Endodermal cell (in vitro differentiated cells): ENCODE data around the gene NOA1. TPM values are rescaled to one million over a fixed set of nuclear protein-coding genes. Genes with fewer than 3 reads are reported as not detected.

Source experiments
- DNase-seq: peaks from one replicate; pipeline ENCODE4 v3.0.0-alpha.2; 2017
- H3K27ac ChIP-seq: 2 replicates; pipeline ENCODE4 v1.5.1; 2013; ENCODE audit warnings: mild to moderate bottlenecking, low read depth, low read length, moderate library complexity
- H3K27me3 ChIP-seq: 2 replicates; pipeline ENCODE4 v1.6.1; 2013; ENCODE audit warnings: mild to moderate bottlenecking, low read length, moderate library complexity; ENCODE audit not compliant: insufficient read depth, control insufficient read depth, poor library complexity, severe bottlenecking
- H3K36me3 ChIP-seq: 2 replicates; pipeline ENCODE4 v1.7.0; 2013; ENCODE audit warnings: mild to moderate bottlenecking, low read length, moderate library complexity; ENCODE audit not compliant: control insufficient read depth, insufficient read depth
- H3K4me1 ChIP-seq: one replicate; pipeline ENCODE4 v1.7.0; 2013; ENCODE audit warnings: low read length; ENCODE audit not compliant: control insufficient read depth, insufficient read depth
- H3K4me3 ChIP-seq: 2 replicates; pipeline ENCODE4 v1.5.1; 2013; ENCODE audit warnings: mild to moderate bottlenecking, low read length, moderate library complexity
- H3K9ac ChIP-seq: 2 replicates; pipeline ENCODE4 v1.6.1; 2013; ENCODE audit warnings: mild to moderate bottlenecking, low read length, moderate library complexity; ENCODE audit not compliant: poor library complexity, severe bottlenecking; ENCODE audit errors: extremely low read depth
- H3K9me3 ChIP-seq: 2 replicates; pipeline ENCODE4 v1.6.1; 2013; ENCODE audit warnings: mild to moderate bottlenecking, low read length, moderate library complexity; ENCODE audit not compliant: control insufficient read depth
- H3K27ac Mint-ChIP-seq: 2 replicates; pipeline ENCODE4 v1.8.0; 2020; ENCODE audit warnings: mixed read lengths
- H3K27me3 Mint-ChIP-seq: 2 replicates; pipeline ENCODE4 v1.8.0; 2021; ENCODE audit warnings: mild to moderate bottlenecking, mixed read lengths; ENCODE audit not compliant: insufficient read depth
- H3K36me3 Mint-ChIP-seq: 2 replicates; pipeline ENCODE4 v1.8.0; 2020; ENCODE audit warnings: low read depth, mixed read lengths
- H3K4me1 Mint-ChIP-seq: 2 replicates; pipeline ENCODE4 v1.8.0; 2020; ENCODE audit warnings: mixed read lengths
- H3K4me3 Mint-ChIP-seq: 2 replicates; pipeline ENCODE4 v1.8.0; 2020; ENCODE audit warnings: mild to moderate bottlenecking, moderate library complexity, mixed read lengths
- H3K9me3 Mint-ChIP-seq: 2 replicates; pipeline ENCODE4 v1.8.0; 2020; ENCODE audit warnings: mild to moderate bottlenecking, mixed read lengths
- WGBS, 2 experiments: methylation state at CpG; one replicate each; pipeline versions ENCODE4 v1.1.5 to v1.1.7; 2013; ENCODE audit warnings: missing lambda C conversion rate in 2 of 2, mixed read lengths in 1 of 2; ENCODE audit not compliant: insufficient coverage in 1 of 2, insufficient read length in 1 of 2; 5-methylcytosine and 5-hydroxymethylcytosine counted together
- total RNA-seq, 2 donors: library from RNA; stranded (reverse); fragmentation: NEBNext Ultra II Directional in 1 of 2; extraction: Animal tissue kit (Norgen Biotek cat#: 25700) in 1 of 2; gene quantifications; 2 replicates in 1 of 2; 3 replicates in 1 of 2; pipeline ENCODE4 v1.2.1, GENCODE V29; 2021
- TF ChIP-seq, protein P1 (sequence below): fragments of 200-600 bp; sonication (generic); conservative IDR thresholded peaks from 2 replicates; pipeline ENCODE4 v1.5.0; 2021; ENCODE audit warnings: antibody characterized with exemption, mild to moderate bottlenecking

The NOA1 gene
- total RNA-seq, 2 donors from 2014 or later: 17.8 to 20.7 TPM

DNA sequence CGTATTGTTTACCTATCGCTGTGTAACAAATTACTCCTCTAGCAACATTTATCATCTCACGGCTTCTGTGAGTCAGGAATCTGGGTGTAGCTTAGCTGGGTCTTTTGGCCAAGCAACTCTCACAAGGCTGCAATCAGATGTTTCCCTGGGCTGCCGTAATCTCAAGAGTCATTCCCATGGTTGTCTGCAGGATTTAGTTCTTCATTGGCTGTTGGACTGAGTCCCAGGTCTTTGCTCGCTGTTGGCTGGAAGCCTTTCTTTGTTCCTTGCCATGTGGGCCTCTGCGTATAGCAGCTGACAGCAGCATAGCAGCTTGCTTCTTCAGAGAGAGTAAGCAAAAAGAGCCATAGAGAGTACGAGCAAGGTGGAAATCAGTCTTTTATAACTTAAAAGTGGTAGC, 18.1 kb upstream of the NOA1 start:
- Histone ChIP-seq H3K27ac (no peak overlapping the region), H3K9me3 (no peaks in the 10 kb centered on the region), H3K9ac (no peak overlapping the region), H3K4me1 (no peaks in the 10 kb centered on the region), H3K27me3 (no peaks in the 10 kb centered on the region), H3K4me3 (no peak overlapping the region), H3K36me3 (peaks cover 77% of the 10 kb centered on the region)
- Mint-ChIP-seq H3K4me3 (no peak overlapping the region), H3K36me3 (peaks cover 61% of the 10 kb centered on the region), H3K4me1 (peaks cover 16% of the 10 kb centered on the region), H3K27ac (no peak overlapping the region), H3K9me3 (no peaks in the 10 kb centered on the region), H3K27me3 (no peaks in the 10 kb centered on the region)
- 96 to 98% methylated on average over 6 to 7 of the region's 7 CpGs for WGBS, 2 experiments
- TF ChIP-seq, protein P1, sequence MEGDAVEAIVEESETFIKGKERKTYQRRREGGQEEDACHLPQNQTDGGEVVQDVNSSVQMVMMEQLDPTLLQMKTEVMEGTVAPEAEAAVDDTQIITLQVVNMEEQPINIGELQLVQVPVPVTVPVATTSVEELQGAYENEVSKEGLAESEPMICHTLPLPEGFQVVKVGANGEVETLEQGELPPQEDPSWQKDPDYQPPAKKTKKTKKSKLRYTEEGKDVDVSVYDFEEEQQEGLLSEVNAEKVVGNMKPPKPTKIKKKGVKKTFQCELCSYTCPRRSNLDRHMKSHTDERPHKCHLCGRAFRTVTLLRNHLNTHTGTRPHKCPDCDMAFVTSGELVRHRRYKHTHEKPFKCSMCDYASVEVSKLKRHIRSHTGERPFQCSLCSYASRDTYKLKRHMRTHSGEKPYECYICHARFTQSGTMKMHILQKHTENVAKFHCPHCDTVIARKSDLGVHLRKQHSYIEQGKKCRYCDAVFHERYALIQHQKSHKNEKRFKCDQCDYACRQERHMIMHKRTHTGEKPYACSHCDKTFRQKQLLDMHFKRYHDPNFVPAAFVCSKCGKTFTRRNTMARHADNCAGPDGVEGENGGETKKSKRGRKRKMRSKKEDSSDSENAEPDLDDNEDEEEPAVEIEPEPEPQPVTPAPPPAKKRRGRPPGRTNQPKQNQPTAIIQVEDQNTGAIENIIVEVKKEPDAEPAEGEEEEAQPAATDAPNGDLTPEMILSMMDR: no peak
- DNase-seq: no peak

DNA sequence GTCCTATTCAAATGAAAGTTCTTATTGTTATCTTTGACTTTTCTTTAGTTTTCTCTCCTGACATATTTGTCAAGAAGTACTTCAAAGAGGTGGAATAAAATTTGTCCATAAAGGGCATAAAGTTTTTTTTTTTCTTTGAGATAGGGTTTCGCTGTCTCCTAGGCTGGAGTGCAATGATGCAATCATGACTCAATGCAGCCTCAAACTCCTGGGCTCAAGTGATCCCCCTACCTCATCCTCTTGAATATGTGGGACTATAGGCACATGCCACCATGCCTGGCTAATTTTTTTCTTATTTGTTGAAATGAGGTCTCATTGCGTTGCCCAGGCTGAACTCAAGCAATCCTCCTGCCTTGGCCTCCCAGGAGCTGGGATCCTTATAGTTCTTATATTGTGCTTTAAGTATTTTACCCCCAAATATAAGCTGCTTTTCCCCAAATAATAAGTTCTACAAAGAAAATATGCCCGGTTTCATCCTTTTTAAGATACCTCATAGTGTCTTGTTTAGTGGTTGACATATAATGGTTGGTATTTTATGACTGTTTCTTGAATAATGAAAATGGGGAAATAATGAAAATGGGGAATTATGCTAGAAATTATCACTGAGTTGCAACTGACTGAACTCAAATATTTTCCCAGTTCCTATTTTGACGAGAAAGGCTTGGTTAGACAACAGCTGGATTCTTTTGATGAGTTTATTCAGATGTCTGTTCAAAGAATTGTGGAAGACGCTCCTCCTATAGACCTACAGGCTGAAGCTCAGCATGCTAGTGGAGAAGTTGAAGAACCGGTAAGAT, 12.9 kb upstream of the NOA1 start:
- H3K9ac ChIP-seq: no peak overlapping the region
- no peaks in the 10 kb centered on the region for H3K4me1 ChIP-seq
- H3K4me3 Mint-ChIP-seq: no peak overlapping the region
- peaks cover 16% of the 10 kb centered on the region for H3K4me1 Mint-ChIP-seq
- H3K27me3 ChIP-seq: no peaks in the 10 kb centered on the region
- H3K27ac ChIP-seq: no peak overlapping the region
- H3K36me3 Mint-ChIP-seq: peaks cover 66% of the 10 kb centered on the region
- TF ChIP-seq, protein P1: no peak
- no peak for DNase-seq
- WGBS, 2 experiments: 93 to 100% methylated on average over 3 to 6 of the region's 6 CpGs
- peaks cover 70% of the 10 kb centered on the region for H3K36me3 ChIP-seq
- no peaks in the 10 kb centered on the region for H3K27me3 Mint-ChIP-seq
- no peaks in the 10 kb centered on the region for H3K9me3 ChIP-seq
- H3K9me3 Mint-ChIP-seq: no peaks in the 10 kb centered on the region
- no peak overlapping the region for H3K4me3 ChIP-seq
- H3K27ac Mint-ChIP-seq: no peak overlapping the region

DNA sequence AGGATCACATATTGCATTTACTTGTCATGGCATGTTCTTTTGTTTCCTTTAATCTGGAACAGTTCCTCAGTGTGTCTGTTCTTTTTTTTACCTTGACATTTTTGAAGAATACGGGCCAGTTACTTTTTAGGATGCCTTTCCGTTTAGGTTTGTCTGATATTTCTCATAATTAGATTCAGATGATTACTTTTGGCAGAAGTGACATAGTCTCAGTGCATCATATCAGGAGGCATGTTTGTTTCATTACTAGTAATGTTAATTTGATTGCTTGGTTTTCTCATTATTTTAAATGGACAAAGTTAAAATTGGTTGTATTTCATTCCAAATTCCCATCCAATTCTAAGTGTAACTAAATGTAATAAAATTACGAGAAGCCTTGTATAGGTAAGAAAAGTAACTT, 9.5 kb upstream of the NOA1 start:
- DNase-seq: no peak
- WGBS, 2 experiments: 90 to 100% methylated on average over 1 to 2 of the region's 3 CpGs
- H3K9ac ChIP-seq: no peak overlapping the region
- Mint-ChIP-seq H3K4me3 (no peak overlapping the region), H3K27me3 (no peaks in the 10 kb centered on the region), H3K4me1 (peaks cover 7% of the 10 kb centered on the region), H3K9me3 (no peaks in the 10 kb centered on the region), H3K27ac (no peak overlapping the region), H3K36me3 (peaks cover 52% of the 10 kb centered on the region)
- no peaks in the 10 kb centered on the region for H3K9me3 ChIP-seq
- H3K4me1 ChIP-seq: no peaks in the 10 kb centered on the region
- no peak overlapping the region for H3K27ac ChIP-seq
- H3K27me3 ChIP-seq: no peaks in the 10 kb centered on the region
- peaks cover 56% of the 10 kb centered on the region for H3K36me3 ChIP-seq
- TF ChIP-seq, protein P1: no peak
- H3K4me3 ChIP-seq: no peak overlapping the region
